Naive B cell (primary cell): ENCODE data around the gene GNAI2. TPM values are rescaled to one million over a fixed set of nuclear protein-coding genes. Genes with fewer than 3 reads are reported as not detected.

ENCODE experiments used
- ATAC-seq, 2 donors: fragments of 150-1000 bp; cut with Tn5 transposase; 2 replicates each; pipeline ENCODE4 v1.10.0; 2021; ENCODE audit warnings: low read depth in 2 of 2, mild to moderate bottlenecking in 2 of 2, moderate library complexity in 2 of 2
- DNase-seq: peaks from one replicate; pipeline ENCODE4 v3.0.0; 2022
- H3K27ac Mint-ChIP-seq, 6 donors: one replicate each; pipeline ENCODE4 v1.8.0; 2020 to 2022; ENCODE audit warnings: mild to moderate bottlenecking in 6 of 6, mixed read lengths in 6 of 6, moderate library complexity in 5 of 6, inconsistent platforms in 2 of 6
- H3K27me3 Mint-ChIP-seq, 3 donors: one replicate each; pipeline ENCODE4 v1.8.0; 2021 to 2022; ENCODE audit warnings: mixed read lengths in 3 of 3, mild to moderate bottlenecking in 1 of 3
- H3K36me3 Mint-ChIP-seq, 2 donors: one replicate each; pipeline ENCODE4 v1.8.0; 2020 to 2022; ENCODE audit warnings: mixed read lengths in 2 of 2, inconsistent platforms in 1 of 2, mild to moderate bottlenecking in 1 of 2
- H3K4me1 Mint-ChIP-seq, 3 donors: one replicate each; pipeline ENCODE4 v1.8.0; 2020 to 2022; ENCODE audit warnings: mixed read lengths in 3 of 3, inconsistent platforms in 1 of 3, mild to moderate bottlenecking in 1 of 3, moderate library complexity in 1 of 3
- H3K4me3 Mint-ChIP-seq, 8 donors: one replicate each; pipeline ENCODE4 v1.8.0; 2020 to 2022; ENCODE audit warnings: mild to moderate bottlenecking in 8 of 8, mixed read lengths in 8 of 8, moderate library complexity in 8 of 8, inconsistent platforms in 2 of 8
- H3K9me3 Mint-ChIP-seq, 7 donors: one replicate each; pipeline ENCODE4 v1.8.0; 2020 to 2022; ENCODE audit warnings: mixed read lengths in 7 of 7, mild to moderate bottlenecking in 5 of 7, inconsistent platforms in 2 of 7, moderate library complexity in 1 of 7
- polyA plus RNA-seq, 6 donors: library from polyadenylated mRNA; unstranded; fragments of 300-500 nt; fragmentation: Illumina TruSeq; gene quantifications; one replicate each; pipeline ENCODE4 v1.2.3, GENCODE V29; 2021; ENCODE audit warnings: low read depth in 6 of 6

Gene GNAI2
- polyA plus RNA-seq, 6 donors from 2014 or later: 472 to 669 (median 550) TPM

DNA sequence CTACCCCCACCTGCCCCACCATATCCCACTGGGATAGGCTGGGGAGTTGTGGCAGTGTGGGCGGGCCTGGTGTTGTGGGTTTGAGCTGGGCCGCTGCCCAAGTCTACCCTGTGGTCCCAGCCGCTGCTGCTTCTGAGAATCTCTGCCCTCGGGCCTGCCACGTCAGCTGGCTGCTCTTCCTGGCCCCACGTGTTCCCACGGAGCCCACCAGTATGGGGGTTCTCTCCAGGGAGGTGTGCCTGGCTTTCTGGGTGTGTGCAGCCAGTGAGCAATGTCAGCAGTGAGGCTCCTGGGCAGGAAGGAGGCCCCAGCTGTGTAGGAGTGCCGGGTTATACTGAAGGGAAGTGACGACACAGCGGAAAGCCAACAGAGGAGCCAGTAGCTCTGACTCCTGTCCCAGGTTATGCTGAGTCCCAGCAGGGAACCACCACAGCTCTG is 10.5 kb downstream of the GNAI2 start:
- ATAC-seq (peak; percentile 40 to 41), DNase-seq (peak; percentile 38)
- H3K27ac Mint-ChIP-seq: peak overlapping the region; percentile 54 to 93 (median 86)
- no peaks in the 10 kb centered on the region for H3K9me3 Mint-ChIP-seq
- H3K4me3 Mint-ChIP-seq: peak overlapping the region; percentile 66 to 90 (median 80)
- H3K4me1 Mint-ChIP-seq: peaks cover 58 to 94% (median 93%) of the 10 kb centered on the region in 3 donors
- H3K36me3 Mint-ChIP-seq: no peaks in the 10 kb centered on the region
- no peaks in the 10 kb centered on the region for H3K27me3 Mint-ChIP-seq

DNA sequence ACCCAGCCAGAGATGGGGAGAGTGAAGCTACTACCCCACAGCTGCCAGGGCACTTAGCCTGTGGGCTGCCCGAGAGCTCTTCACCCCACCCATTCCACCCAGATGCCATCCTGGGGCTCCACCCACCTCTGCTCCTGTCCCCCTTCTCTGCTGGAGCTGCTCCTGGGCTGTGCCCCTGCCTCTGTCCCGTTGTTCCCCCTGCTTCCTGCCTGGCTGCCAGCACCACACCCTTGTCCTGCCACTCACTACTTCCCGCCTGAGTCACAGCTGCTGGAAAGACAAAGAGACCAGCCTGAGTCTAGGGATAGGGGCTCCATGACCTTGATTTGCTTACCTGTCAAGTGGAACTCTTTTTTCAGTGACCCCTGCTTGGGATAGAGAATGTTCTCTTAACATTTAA is 12.4 kb downstream of the GNAI2 start:
- no peak for ATAC-seq
- no peak for DNase-seq
- H3K4me1 Mint-ChIP-seq: peaks cover 45 to 79% (median 78%) of the 10 kb centered on the region in 3 donors
- peak overlapping the region in 2 of 8 donors; percentile 17 to 44 for H3K4me3 Mint-ChIP-seq
- no peaks in the 10 kb centered on the region for H3K27me3 Mint-ChIP-seq
- no peaks in the 10 kb centered on the region for H3K9me3 Mint-ChIP-seq
- no peaks in the 10 kb centered on the region for H3K36me3 Mint-ChIP-seq
- peak overlapping the region in 4 of 6 donors; percentile 32 to 39 (median 36) for H3K27ac Mint-ChIP-seq

DNA sequence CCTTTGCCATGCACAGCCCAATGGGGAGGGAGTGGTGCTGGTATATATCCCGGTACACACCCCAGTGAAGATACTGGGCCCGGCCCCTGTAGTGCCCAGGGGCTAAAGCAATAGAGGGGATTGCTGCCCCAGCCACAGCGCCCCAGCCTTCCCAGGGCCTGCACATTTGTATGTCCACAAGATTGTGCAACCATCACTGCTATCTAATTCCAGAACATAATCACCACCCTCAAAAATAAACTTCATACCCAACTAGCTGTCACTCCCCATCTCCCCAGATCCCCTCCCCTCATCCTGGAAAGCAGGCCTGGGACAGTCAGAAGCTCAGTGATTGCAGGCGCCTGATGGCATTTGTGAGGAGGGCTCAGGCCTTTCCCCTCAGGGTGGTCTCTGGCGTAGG is 13.5 kb downstream of the GNAI2 start:
- Mint-ChIP-seq H3K4me1 (peaks cover 36 to 75% (median 74%) of the 10 kb centered on the region in 3 donors), H3K36me3 (no peaks in the 10 kb centered on the region), H3K27me3 (no peaks in the 10 kb centered on the region), H3K27ac (no peak overlapping the region), H3K9me3 (no peaks in the 10 kb centered on the region), H3K4me3 (no peak overlapping the region)
- ATAC-seq (no peak), DNase-seq (no peak)

DNA sequence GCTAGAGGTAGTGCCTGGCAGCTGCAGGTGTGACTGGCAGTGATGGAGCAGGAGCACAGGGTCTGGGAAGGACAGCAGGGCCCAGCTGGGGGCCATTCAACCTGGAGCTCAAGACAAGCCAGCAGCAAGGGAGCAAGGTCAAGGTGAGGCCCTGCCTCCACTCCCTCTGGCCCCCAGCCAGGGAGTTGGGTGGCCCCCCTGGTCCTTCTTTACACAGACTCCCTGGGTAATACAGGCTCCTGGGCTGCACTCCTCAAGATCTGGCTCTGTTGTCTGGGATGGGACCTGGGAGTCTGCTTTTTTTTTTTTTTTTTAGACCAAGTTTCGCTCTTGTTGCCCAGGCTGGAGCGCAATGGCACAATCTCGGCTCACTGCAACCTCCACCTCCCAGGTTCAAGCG is 14.5 kb downstream of the GNAI2 start:
- no peak for DNase-seq
- Mint-ChIP-seq H3K4me1 (peaks cover 30 to 65% (median 64%) of the 10 kb centered on the region in 3 donors), H3K27me3 (no peaks in the 10 kb centered on the region), H3K9me3 (no peaks in the 10 kb centered on the region), H3K27ac (peak overlapping the region in 3 of 6 donors; percentile 41 to 86 (median 85)), H3K4me3 (peak overlapping the region in 1 of 8 donors; percentile 64), H3K36me3 (no peaks in the 10 kb centered on the region)
- ATAC-seq: no peak

DNA sequence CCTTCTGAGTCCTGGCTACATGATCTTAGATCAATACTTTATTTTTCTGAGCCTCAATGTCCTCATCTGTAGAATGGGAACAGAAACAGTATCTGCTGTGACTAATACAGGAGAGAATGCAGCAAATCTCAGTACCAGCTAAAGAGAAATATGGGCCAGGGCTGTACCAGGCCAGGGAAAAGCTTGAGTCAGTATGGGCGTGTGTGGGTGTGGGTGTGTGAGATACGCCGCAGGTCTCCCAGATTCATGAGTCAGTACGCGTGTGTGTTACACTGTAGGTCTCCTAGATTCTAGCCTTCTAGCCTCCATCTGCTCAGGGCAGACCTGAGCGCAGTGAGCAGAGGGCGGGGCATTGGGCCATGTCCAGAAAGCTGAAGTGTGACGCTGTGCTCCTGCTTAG is 15.2 kb downstream of the GNAI2 start:
- peak overlapping the region in 4 of 6 donors; percentile 20 to 67 (median 34) for H3K27ac Mint-ChIP-seq
- no peak overlapping the region for H3K4me3 Mint-ChIP-seq
- peaks cover 27 to 58% (median 57%) of the 10 kb centered on the region in 3 donors for H3K4me1 Mint-ChIP-seq
- H3K9me3 Mint-ChIP-seq: no peaks in the 10 kb centered on the region
- no peaks in the 10 kb centered on the region for H3K27me3 Mint-ChIP-seq
- ATAC-seq (no peak), DNase-seq (no peak)
- H3K36me3 Mint-ChIP-seq: no peaks in the 10 kb centered on the region

DNA sequence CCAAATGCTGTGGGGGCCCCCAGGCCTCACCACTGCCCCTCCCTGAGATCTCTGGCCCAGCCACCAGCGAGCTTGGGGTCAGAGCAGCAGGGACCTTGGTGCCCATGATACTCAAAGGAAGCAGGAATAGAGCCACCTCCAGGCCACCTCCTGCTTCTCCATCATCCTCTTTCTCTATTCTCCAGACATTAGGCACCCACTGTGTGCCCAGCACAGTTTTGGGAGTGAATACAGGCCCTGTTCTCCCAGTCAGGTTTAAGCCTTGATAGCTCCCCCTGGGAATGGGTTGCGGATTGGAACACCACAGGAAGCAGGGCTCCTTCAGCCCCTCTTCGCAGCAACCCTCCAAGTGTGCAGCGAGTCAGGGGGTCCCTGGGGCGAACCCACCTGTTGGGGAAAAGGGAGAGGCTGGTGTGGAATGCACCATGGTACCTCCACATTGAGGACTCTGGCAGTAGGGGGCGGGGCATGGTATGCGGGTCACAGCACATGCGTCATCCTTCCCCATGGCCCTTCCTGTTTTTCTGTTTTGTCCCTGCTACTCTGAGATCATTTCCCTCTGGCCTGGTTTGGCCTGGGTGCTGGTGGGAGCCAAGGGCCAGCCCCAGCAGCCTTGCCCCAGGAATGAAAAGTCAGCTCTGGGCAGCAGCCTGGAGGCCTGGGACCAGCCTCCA is 18.7 kb downstream of the GNAI2 start:
- H3K4me3 Mint-ChIP-seq: peak overlapping the region in 2 of 8 donors; percentile 21 to 52
- no peaks in the 10 kb centered on the region for H3K36me3 Mint-ChIP-seq
- H3K4me1 Mint-ChIP-seq: peaks cover 11 to 36% (median 29%) of the 10 kb centered on the region in 3 donors
- ATAC-seq: no peak
- DNase-seq: no peak
- H3K27ac Mint-ChIP-seq: no peak overlapping the region
- H3K9me3 Mint-ChIP-seq: no peaks in the 10 kb centered on the region
- H3K27me3 Mint-ChIP-seq: no peaks in the 10 kb centered on the region

DNA sequence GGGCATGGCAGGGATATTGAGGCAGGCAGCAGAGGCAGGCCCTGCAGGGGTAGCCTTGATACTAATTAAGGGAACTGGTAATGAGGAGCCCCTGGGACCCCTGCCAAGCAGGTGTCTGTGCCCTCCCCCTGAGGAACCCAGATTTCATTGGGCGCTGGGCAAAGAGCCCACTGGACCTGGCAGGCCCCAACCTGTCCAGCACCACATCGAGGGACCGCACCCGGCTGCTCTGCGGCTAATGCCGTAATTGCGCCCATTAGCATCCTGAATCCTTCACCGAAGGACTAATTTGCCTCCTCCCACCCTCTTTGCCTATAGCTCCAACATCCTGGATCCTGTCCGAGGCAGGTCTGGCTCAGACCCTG is 19.2 kb downstream of the GNAI2 start:
- Mint-ChIP-seq H3K9me3 (no peaks in the 10 kb centered on the region), H3K4me3 (no peak overlapping the region), H3K4me1 (peaks cover 10 to 32% (median 26%) of the 10 kb centered on the region in 3 donors), H3K27me3 (no peaks in the 10 kb centered on the region), H3K36me3 (no peaks in the 10 kb centered on the region), H3K27ac (no peak overlapping the region)
- DNase-seq (no peak), ATAC-seq (no peak)

DNA sequence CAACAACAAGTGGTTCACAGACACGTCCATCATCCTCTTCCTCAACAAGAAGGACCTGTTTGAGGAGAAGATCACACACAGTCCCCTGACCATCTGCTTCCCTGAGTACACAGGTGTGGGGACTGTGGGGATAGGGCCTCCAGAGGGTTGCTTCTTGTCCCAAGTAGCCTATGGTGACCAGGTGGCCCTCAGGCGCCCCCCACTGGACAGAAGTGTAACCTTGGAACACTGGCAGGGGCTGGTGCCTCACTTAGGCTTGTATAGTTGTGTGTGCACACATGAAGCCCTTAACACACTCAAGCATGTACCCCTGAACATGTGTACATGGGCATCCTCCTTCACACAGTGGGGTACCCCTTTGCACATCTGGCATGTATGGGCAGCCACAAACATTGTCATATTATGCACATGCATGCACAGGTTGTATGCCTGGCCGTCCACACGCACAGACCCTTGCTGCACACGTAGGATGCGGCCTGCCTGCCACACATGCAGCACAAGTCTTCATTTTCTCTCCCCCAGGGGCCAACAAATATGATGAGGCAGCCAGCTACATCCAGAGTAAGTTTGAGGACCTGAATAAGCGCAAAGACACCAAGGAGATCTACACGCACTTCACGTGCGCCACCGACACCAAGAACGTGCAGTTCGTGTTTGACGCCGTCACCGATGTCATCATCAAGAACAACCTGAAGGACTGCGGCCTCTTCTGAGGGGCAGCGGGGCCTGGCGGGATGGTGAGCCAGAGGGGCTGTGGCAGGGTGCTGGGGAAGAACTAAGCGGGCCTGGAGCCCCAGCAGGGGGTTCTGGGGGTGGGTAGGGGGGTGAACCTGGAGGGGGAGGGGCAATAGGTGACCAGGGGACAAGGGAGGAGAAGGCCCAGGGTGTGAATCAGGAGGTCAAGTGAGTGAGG is 21.2 kb downstream of the GNAI2 start:
- H3K36me3 Mint-ChIP-seq: no peaks in the 10 kb centered on the region
- no peak for DNase-seq
- H3K27me3 Mint-ChIP-seq: no peaks in the 10 kb centered on the region
- H3K27ac Mint-ChIP-seq: peak overlapping the region in 1 of 6 donors; percentile 74
- ATAC-seq: no peak
- no peaks in the 10 kb centered on the region for H3K9me3 Mint-ChIP-seq
- H3K4me3 Mint-ChIP-seq: peak overlapping the region in 3 of 8 donors; percentile 0 to 44 (median 42)
- H3K4me1 Mint-ChIP-seq: peaks cover 4 to 18% (median 17%) of the 10 kb centered on the region in 3 donors

DNA sequence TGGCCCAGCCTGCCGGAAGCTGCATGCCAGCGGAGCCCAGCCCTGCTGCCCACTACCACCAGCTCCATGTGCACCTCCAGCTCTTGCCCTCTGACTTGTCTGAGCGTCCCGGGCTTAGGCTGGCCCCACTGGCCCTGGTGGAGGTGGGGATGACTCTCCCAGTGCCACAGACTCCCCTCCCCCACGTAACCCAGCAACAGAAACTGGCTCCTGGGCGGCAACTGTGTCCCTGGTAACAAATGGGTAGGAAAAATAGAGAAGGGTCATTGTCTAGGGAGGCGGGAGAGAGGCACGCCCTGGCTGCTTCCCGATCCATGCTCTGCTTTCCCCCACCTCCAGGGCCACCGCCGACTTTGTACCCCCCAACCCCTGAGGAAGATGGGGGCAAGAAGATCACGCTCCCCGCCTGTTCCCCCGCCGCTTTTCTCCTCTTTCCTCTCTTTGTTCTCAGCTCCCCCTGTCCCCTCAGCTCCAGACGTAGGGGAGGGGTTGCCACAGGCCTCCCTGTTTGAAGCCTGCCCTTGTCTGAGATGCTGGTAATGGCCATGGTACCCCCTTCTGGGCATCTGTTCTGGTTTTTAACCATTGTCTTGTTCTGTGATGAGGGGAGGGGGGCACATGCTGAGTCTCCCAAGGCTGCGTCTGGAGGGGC is 22.2 kb downstream of the GNAI2 start:
- Mint-ChIP-seq H3K9me3 (no peaks in the 10 kb centered on the region), H3K27me3 (no peaks in the 10 kb centered on the region), H3K36me3 (no peaks in the 10 kb centered on the region), H3K4me1 (peaks cover 4 to 18% (median 17%) of the 10 kb centered on the region in 3 donors), H3K27ac (peak overlapping the region in 2 of 6 donors; percentile 38 to 78), H3K4me3 (no peak overlapping the region)
- ATAC-seq (no peak), DNase-seq (no peak)

DNA sequence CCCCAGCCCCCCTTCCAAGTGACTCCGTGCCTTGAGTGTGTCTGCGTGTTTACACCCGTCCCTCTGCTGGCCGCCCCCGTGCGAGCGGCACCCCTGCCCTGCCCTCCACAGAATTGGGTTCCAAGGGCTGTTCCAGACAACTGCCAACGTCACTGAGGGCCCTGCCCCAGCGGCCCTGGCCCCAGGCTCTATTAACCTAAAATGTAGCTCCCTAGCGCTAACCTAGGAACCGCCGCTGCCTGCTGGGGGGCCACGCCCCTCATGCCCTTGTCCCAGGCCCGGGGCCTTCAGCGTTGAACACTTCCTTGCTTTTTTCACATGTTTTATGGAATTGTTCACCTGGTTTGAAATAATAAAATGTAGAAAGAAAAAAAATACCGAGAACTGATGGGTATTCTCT is 23.0 kb downstream of the GNAI2 start:
- H3K27me3 Mint-ChIP-seq: no peaks in the 10 kb centered on the region
- H3K4me1 Mint-ChIP-seq: peaks cover 4 to 10% (median 9%) of the 10 kb centered on the region in 3 donors
- no peaks in the 10 kb centered on the region for H3K36me3 Mint-ChIP-seq
- H3K27ac Mint-ChIP-seq: peak overlapping the region in 1 of 6 donors; percentile 83
- peak overlapping the region in 2 of 8 donors; percentile 33 to 59 for H3K4me3 Mint-ChIP-seq
- ATAC-seq (no peak), DNase-seq (no peak)
- no peaks in the 10 kb centered on the region for H3K9me3 Mint-ChIP-seq

DNA sequence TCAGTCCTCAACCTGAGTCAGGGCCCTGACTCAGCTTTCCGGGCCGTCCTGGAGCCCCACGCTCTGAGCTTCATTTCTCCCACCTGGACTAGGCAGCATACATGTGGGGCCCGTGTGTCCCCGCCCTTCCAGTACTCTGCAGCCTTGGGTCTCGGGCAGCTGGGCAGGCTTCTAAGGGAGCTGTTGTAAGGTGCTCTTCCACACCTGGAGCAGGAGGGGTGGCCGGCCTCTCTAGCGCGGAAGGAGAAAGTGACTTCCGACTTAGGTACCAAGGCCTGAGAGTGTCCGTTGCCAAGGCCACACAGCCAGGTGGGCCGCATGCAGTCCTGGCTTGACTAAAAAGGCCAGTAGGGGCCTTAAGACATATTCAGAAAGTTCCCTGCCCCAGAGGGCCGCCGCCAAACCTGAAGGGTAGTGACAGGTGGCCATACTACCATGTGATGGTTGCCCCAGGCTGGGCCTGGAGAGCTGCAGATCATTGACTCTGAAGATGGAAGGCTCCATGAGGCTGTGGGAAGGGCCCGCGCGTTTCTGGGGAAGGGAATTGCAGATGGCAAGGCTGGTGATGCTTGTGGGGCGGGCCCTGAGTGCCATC is 23.5 kb downstream of the GNAI2 start:
- peak; percentile 12 to 15 for ATAC-seq
- H3K36me3 Mint-ChIP-seq: no peaks in the 10 kb centered on the region
- DNase-seq: no peak
- peaks cover 4 to 10% (median 9%) of the 10 kb centered on the region in 3 donors for H3K4me1 Mint-ChIP-seq
- peak overlapping the region; percentile 56 to 88 (median 72) for H3K4me3 Mint-ChIP-seq
- no peaks in the 10 kb centered on the region for H3K9me3 Mint-ChIP-seq
- H3K27ac Mint-ChIP-seq: peak overlapping the region in 4 of 6 donors; percentile 59 to 90 (median 77)
- H3K27me3 Mint-ChIP-seq: no peaks in the 10 kb centered on the region

DNA sequence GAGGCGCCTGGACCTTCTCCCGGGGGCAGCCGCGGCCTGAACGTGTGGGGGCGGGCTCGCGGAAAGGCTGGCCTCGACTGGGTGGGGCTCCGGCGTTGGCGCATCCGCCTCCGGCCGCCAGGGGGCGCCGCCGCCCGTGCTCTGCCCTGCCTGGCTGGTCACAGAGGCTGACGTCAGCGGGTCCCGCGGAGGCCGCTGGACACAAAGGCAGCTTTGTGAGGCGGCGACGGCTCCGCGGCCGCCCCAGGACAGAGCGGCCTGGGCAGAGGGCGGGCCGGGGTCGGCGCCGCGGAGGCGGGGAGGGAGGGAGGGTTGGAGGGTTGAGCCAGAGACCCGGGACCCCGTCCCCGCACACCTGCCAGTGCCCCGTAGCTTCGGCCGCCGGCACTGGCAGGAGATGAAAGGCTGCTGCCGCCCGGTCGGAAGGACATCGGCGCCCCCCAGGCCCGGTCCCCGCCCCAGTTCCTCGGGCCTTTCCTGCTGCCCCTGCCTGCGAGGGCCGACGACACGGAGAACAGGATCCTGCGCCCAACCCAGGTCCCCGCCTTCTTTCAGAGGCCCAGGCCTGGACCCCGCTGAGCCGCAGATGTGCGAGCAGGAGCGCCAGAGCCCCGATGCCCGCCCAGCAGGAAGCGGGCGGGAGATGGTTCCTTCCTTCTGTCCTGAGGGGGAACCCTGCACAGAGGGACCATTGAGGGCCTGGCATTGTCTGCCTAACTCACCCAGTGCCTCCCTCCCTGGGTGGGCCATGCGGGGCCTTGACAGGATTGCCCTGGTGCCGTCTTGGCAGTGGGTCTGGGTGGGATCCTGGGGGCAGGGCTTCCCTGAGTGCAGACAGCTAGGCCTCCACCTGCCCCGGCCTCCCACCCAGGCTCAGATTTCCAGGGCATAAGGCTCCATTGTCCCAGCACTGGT is 24.3 kb downstream of the GNAI2 start:
- Mint-ChIP-seq H3K4me1 (peaks cover 4 to 10% (median 9%) of the 10 kb centered on the region in 3 donors), H3K9me3 (no peaks in the 10 kb centered on the region)

More for the DNA sequence above, 24.3 kb downstream of the GNAI2 start:
- no peaks in the 10 kb centered on the region for H3K36me3 Mint-ChIP-seq
- H3K4me3 Mint-ChIP-seq: peak overlapping the region; percentile 32 to 88 (median 76)
- DNase-seq: peak; percentile 84
- peak overlapping the region in 3 of 6 donors; percentile 71 to 90 (median 83) for H3K27ac Mint-ChIP-seq
- H3K27me3 Mint-ChIP-seq: no peaks in the 10 kb centered on the region
- peak; percentile 96 to 97 for ATAC-seq
